PC-3 (cell line): ENCODE results near the gene TRIP6. TPM values are rescaled to one million over a fixed set of nuclear protein-coding genes. Genes with fewer than 3 reads are reported as not detected.

ENCODE experiments used
- ATAC-seq: fragments of 200-7000 bp; cut with Tn5 transposase; 2 replicates; pipeline ENCODE4 v1.9.1; 2020; ENCODE audit warnings: mild to moderate bottlenecking, moderate library complexity
- BruUV-seq: library from RNA; stranded (reverse); fragments of 400-500 nt; replicated peaks from 2 replicates; lab custom pipeline; 2021; lab: Mats Ljungman, UMichigan
- CTCF ChIA-PET: fragments of 300-600 bp; sonication (Branson Sonifier 250); formaldehyde crosslinking; loops from one replicate; lab custom pipeline; 2022; ENCODE audit warnings: antibody characterized with exemption; lab: Charles Lee
- POLR2A ChIA-PET: fragments of 300-600 bp; sonication (Branson Sonifier 250); formaldehyde crosslinking; loops from one replicate; lab custom pipeline; 2022; ENCODE audit warnings: antibody characterized with exemption; ENCODE audit not compliant: unreplicated experiment; lab: Charles Lee
- DNase-seq: peaks from one replicate; pipeline ENCODE4 v3.0.0-alpha.2; 2015
- H2AFZ ChIP-seq: fragments of 300-600 bp; sonication (generic); 2 replicates; pipeline ENCODE4 v1.6.0; 2016; ENCODE audit warnings: antibody characterized with exemption, low read length
- H3F3A ChIP-seq: fragments of 300-600 bp; sonication (generic); one replicate; pipeline ENCODE4 v1.6.0; 2017; ENCODE audit warnings: antibody characterized with exemption, low read length, control low read depth, mild to moderate bottlenecking; ENCODE audit not compliant: unreplicated experiment
- H3K27ac ChIP-seq: fragments of 300-600 bp; sonication (generic); 2 replicates; pipeline ENCODE4 v1.5.1; 2016; ENCODE audit warnings: mild to moderate bottlenecking, low read length
- H3K27me3 ChIP-seq: fragments of 300-600 bp; sonication (generic); 2 replicates; pipeline ENCODE4 v1.6.1; 2016; ENCODE audit warnings: low read length, mixed read lengths
- H3K36me3 ChIP-seq: fragments of 300-600 bp; sonication (generic); 2 replicates; pipeline ENCODE4 v1.6.1; 2016; ENCODE audit warnings: low read depth, mixed run types, low read length, mixed read lengths
- H3K4me1 ChIP-seq: fragments of 300-600 bp; sonication (generic); 2 replicates; pipeline ENCODE4 v1.5.1; 2016; ENCODE audit warnings: low read length; ENCODE audit not compliant: insufficient read depth
- H3K4me2 ChIP-seq: fragments of 300-600 bp; sonication (generic); 2 replicates; pipeline ENCODE4 v1.6.0; 2016; ENCODE audit warnings: low read length
- H3K4me3 ChIP-seq: fragments of 300-600 bp; sonication (generic); 2 replicates; pipeline ENCODE4 v1.5.1; 2016; ENCODE audit warnings: mild to moderate bottlenecking, low read length, mixed read lengths
- H3K79me2 ChIP-seq: fragments of 300-600 bp; sonication (generic); 2 replicates; pipeline ENCODE4 v1.6.1; 2017; ENCODE audit warnings: low read length, mixed read lengths
- H3K9ac ChIP-seq: fragments of 300-600 bp; sonication (generic); 2 replicates; pipeline ENCODE4 v1.6.0; 2016; ENCODE audit warnings: mild to moderate bottlenecking, low read length
- H3K9me2 ChIP-seq: fragments of 300-600 bp; sonication (generic); replicated peaks from 2 replicates; pipeline ENCODE4 v1.6.1; 2016; ENCODE audit warnings: mixed run types, low read length, mixed read lengths
- H3K9me3 ChIP-seq: fragments of 300-600 bp; sonication (generic); 2 replicates; pipeline ENCODE4 v1.6.1; 2016; ENCODE audit warnings: low read length, mixed read lengths
- H4K20me1 ChIP-seq: fragments of 300-600 bp; sonication (generic); 2 replicates; pipeline ENCODE4 v1.6.1; 2016; ENCODE audit warnings: low read length, mixed read lengths
- CTCF ChIP-seq: fragments of 300-600 bp; sonication (generic); conservative IDR thresholded peaks from 2 replicates; pipeline ENCODE4 v1.5.1; 2017; ENCODE audit warnings: antibody characterized with exemption, low read depth, mild to moderate bottlenecking, low read length
- EZH2 ChIP-seq: fragments of 300-600 bp; sonication (generic); IDR thresholded peaks from one replicate; pipeline ENCODE4 v1.6.1; 2017; ENCODE audit warnings: antibody characterized with exemption, mild to moderate bottlenecking, low read length; ENCODE audit not compliant: unreplicated experiment
- EZH2phosphoT487 ChIP-seq: fragments of 300-600 bp; sonication (generic); IDR thresholded peaks from 2 replicates; pipeline ENCODE4 v1.6.1; 2018; ENCODE audit warnings: mild to moderate bottlenecking, antibody characterized with exemption, low read length, borderline replicate concordance
- intact Hi-C: fragments of 100-400 bp; cut with micrococcal nuclease; formaldehyde crosslinking; loops from 2 replicates; pipeline ENCODE4 v1.9.0; 2023
- total RNA-seq: library from RNA; depleted of rRNA; stranded (reverse); fragments of >200 nt; gene quantifications from 2 replicates; pipeline ENCODE4 v1.2.3, GENCODE V29; 2014

The TRIP6 gene
- total RNA-seq, 1 experiment from 2014 or later, result 11.3 TPM

GRCh38 chr7:100865372-100865911 is 1.7 kb upstream of the TRIP6 start:
- peak overlapping the region; percentile 100 for H3K27ac ChIP-seq
- TF ChIP-seq EZH2, result no peak
- TF ChIP-seq EZH2phosphoT487, result no peak
- peak; percentile 40; the same call in 1 of the 2 replicates for TF ChIP-seq CTCF
- H3K27me3 ChIP-seq, result no peaks in the 10 kb centered on the region
- peak overlapping the region; percentile 55 for H3K4me3 ChIP-seq
- H3K9ac ChIP-seq, result peak overlapping the region; percentile 97
- H3K4me2 ChIP-seq, result peak overlapping the region; percentile 82
- H3K9me3 ChIP-seq, result no peaks in the 10 kb centered on the region
- peaks cover 11% of the 10 kb centered on the region for H3K36me3 ChIP-seq
- peak overlapping the region; percentile 51; the same call in 1 of the 2 replicates for H2AFZ ChIP-seq
- H3K4me1 ChIP-seq, result peaks cover 34% of the 10 kb centered on the region
- H4K20me1 ChIP-seq, result no peaks in the 10 kb centered on the region
- intact Hi-C loops, result loop anchor here (1.0 to 5.0 kb wide), 2 partner anchors 12 to 63 kb away; no protein-coding TSS in a partner anchor
- no peaks in the 10 kb centered on the region for H3K9me2 ChIP-seq
- peaks cover 5% of the 10 kb centered on the region for H3K79me2 ChIP-seq
- ChIA-PET POLR2A (no interaction called here), CTCF (interaction anchor here (0.5 to 0.6 kb wide), 3 partner anchors 160 to 402 kb away, joined by 3 to 8 read pairs (median 3); no protein-coding TSS in a partner anchor)
- peak; percentile 81 for ATAC-seq
- no peaks in the 10 kb centered on the region for H3F3A ChIP-seq
- BruUV-seq, result no TSS peak
- DNase-seq, result peak; percentile 95

DNA sequence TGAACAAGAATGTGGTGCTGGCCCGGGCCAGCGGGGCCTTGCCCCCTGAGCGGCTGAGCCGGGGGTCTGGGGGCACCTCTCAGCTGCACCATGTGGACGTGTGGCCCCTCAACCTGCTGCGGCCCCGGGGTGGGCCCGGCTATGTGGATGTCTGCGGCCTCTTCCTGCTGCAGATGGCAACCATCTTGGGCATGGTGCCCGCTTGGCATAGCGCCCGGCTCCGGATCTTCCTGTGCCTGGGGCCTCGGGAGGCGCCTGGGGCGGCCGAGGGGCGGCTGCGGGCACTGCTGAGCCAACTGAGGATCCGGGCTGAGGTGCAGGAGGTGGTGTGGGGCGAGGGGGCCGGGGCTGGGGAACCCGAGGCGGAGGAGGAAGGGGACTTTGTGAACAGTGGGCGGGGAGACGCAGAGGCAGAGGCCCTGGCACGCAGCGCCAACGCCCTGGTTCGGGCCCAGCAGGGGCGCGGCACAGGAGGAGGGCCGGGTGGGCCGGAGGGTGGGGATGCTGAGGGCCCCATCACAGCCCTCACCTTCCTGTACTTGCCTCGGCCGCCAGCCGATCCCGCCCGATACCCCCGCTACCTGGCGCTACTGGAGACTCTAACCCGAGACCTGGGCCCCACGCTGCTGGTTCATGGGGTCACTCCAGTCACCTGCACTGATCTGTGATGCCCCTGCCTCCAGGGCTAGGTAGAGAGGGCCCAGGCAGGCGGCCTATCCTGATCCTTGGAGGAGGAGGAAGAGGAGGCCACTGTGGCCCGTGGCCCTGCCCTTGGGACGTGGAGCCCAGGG is 1.1 kb upstream of the TRIP6 start:
- peak overlapping the region; percentile 82 for H3K4me2 ChIP-seq
- TSS peak; percentile 72 for BruUV-seq
- ChIA-PET POLR2A (no interaction called here), CTCF (interaction anchor here (0.5 to 0.6 kb wide), 3 partner anchors 161 to 403 kb away, joined by 3 to 8 read pairs (median 3); no protein-coding TSS in a partner anchor)
- H3K4me3 ChIP-seq, result peak overlapping the region; percentile 55
- ATAC-seq (peak; percentile 64), DNase-seq (peak; percentile 87)
- peak overlapping the region; percentile 100 for H3K27ac ChIP-seq
- peaks cover 34% of the 10 kb centered on the region for H3K4me1 ChIP-seq
- H3K36me3 ChIP-seq, result peaks cover 4% of the 10 kb centered on the region; the same call in 1 of the 2 replicates
- no peaks in the 10 kb centered on the region for H3K27me3 ChIP-seq
- no peak for TF ChIP-seq EZH2phosphoT487
- no peak for TF ChIP-seq CTCF
- TF ChIP-seq EZH2, result no peak
- peak overlapping the region; percentile 97 for H3K9ac ChIP-seq
- peaks cover 5% of the 10 kb centered on the region for H3K79me2 ChIP-seq
- H2AFZ ChIP-seq, result peak overlapping the region; percentile 51; the same call in 1 of the 2 replicates
- no peaks in the 10 kb centered on the region for H3F3A ChIP-seq
- intact Hi-C loops, result loop anchor here (1.0 to 5.0 kb wide), 2 partner anchors 13 to 64 kb away; no protein-coding TSS in a partner anchor
- H3K9me3 ChIP-seq, result no peaks in the 10 kb centered on the region
- H4K20me1 ChIP-seq, result no peaks in the 10 kb centered on the region
- H3K9me2 ChIP-seq, result no peaks in the 10 kb centered on the region
